ENCODE data around the gene CYP11A1.
"Not testable (repeated sequence)": the region's sequence is repeated elsewhere in the genome, so short reads cannot be mapped to it uniquely, and the experiment has no call there.

The CYP11A1 gene

DNA sequence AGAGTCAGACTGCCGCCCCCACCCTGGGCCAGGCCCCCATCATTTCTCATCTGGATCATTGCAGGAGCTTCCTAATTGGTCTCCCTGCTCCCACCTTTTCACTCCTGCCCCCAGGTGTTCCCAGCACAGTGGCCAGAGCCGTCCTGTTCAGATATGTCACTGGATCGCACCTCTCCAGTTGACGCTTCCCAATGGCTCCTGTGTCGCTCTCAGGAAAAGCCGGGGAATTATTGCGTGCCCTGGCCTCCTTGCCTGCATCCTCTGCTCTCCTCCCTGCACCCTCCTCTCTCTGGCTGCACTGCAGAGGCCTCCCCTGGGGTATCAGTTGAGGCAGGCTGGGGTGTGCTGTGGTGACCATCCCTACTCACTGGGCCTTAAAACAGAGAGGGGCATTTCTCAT lies 25.5 kb upstream of the CYP11A1 start:
- TF ChIP-seq CTCF (IDR thresholded peaks at IDR 0.05; ENCODE audit: low read depth, low read length, missing control alignments): no peak
- DNase-seq (ENCODE audit: extremely low read depth, low read depth): no peak

GRCh38 chr15:74392451-74392830 lies 25.0 kb upstream of the CYP11A1 start:
- no peak overlapping the region for H3K4me3 ChIP-seq (replicated peaks; ENCODE audit: low read depth, low read length)
- DNase-seq (ENCODE audit: extremely low read depth, low read depth): no peak
- no peak for TF ChIP-seq CTCF (IDR thresholded peaks at IDR 0.05; ENCODE audit: low read depth, low read length, missing control alignments)

More for the DNA sequence above, 25.5 kb upstream of the CYP11A1 start:
- H3K4me3 ChIP-seq (replicated peaks; ENCODE audit: low read depth, low read length): no peak overlapping the region

DNA sequence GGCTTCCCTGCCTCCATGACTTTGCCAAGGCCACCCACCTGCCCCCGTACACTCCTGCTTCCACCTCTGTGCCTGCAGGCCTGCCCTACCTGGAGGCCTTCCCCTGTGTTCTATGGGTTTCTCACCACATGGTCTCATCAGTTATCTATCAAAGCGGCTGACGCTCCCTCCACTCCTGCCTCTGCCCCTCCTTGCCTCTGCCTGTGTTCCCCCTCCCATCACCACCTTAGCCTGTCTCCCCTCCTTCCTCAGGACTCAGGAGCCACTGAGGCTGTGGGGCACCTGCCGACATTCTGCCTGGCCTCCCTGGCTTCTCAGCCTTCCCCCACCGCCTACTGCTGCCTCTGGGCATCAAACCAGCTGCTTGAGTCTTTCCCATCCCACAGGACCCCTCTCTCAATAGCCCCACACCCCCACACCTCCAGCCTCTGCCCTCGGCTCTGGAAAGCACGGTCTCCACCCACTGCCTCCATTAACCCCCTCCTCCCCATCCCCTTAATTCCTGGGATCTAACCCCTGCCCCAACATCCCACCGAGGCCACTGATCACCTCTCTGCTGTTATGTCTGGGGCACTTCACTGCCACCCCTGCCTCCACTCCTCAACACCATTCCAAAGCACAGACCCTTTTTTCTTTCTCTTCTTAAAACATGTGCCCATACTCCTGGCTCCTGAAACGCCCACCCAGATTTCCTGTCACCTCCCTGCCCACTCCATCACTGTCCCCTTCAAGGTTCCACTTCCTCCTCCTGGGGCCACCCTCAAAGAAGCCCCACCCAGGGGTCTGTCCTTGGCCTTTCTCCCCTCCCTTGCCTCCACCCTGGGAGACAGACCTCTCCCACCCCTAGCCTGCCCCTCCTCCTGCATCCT lies 24.4 kb upstream of the CYP11A1 start:
- no peak overlapping the region for H3K4me3 ChIP-seq (replicated peaks; ENCODE audit: low read depth, low read length)
- no peak for DNase-seq (ENCODE audit: extremely low read depth, low read depth)
- no peak for TF ChIP-seq CTCF (IDR thresholded peaks at IDR 0.05; ENCODE audit: low read depth, low read length, missing control alignments)

- TF ChIP-seq CTCF (IDR thresholded peaks at IDR 0.05; ENCODE audit: low read depth, low read length, missing control alignments): no peak
- no peak overlapping the region for H3K4me3 ChIP-seq (replicated peaks; ENCODE audit: low read depth, low read length)
- DNase-seq (ENCODE audit: extremely low read depth, low read depth): no peak
Observed at GRCh38 chr15:74390647-74391288, 23.3 kb upstream of the CYP11A1 start.

DNA sequence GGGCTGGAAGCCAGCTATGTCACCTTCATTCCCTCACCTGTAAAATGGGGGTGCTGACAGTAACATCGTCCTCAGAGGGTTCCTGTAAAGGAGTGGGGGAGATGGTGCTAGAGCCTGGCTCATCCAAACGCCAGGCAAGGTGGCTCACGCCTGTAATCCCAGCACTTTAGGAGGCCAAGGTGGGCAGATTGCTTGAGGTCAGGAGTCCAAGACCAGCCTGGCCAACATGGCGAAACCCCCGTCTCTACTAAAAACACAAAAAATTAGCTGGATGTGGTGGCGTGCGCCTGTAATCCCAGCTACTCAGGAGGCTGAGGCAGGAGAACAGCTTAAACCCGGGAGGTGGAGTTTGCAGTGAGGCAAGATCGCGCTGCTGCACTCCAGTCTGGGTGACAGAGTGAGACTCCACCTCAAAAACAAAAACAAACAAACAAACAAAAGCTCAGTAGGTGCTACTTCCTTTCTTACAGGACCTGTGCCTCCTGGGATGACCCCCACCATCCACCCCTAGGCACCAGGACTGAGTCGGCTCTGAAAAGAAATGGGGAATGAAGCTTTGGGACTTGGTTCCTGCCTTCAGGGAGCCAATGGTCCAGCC lies 22.7 kb upstream of the CYP11A1 start:
- DNase-seq (ENCODE audit: extremely low read depth, low read depth); H3K4me3 ChIP-seq (replicated peaks; ENCODE audit: low read depth, low read length): not testable (repeated sequence)

GRCh38 chr15:74389241-74390048 lies 22.0 kb upstream of the CYP11A1 start:
- DNase-seq (ENCODE audit: extremely low read depth, low read depth): no peak
- H3K4me3 ChIP-seq (replicated peaks; ENCODE audit: low read depth, low read length): no peak overlapping the region
- no peak for TF ChIP-seq CTCF (IDR thresholded peaks at IDR 0.05; ENCODE audit: low read depth, low read length, missing control alignments)

Measured in HFF-Myc (cell line).